GM08714 (cell line): ENCODE measurements around the gene SLC22A2.

Experiments
- H3K4me3 ChIP-seq: fragments of 200-500 bp; sonication (Bioruptor generic); 2 replicates; pipeline ENCODE4 v1.5.1; 2014; ENCODE audit warnings: mild to moderate bottlenecking, low read length, inconsistent platforms
- ZNF274 ChIP-seq: IDR thresholded peaks from 2 replicates; pipeline ENCODE4 v1.6.1; 2012; ENCODE audit warnings: mild to moderate bottlenecking, low read depth, low read length

The SLC22A2 gene

GRCh38 chr6:160224639-160225237 is 33.9 kb downstream of the SLC22A2 start:
- no peak overlapping the region for H3K4me3 ChIP-seq
- TF ChIP-seq ZNF274 = no peak

GRCh38 chr6:160222491-160222890 is 36.1 kb downstream of the SLC22A2 start:
- H3K4me3 ChIP-seq = no peak overlapping the region
- no peak for TF ChIP-seq ZNF274

GRCh38 chr6:160221918-160222317 is 36.7 kb downstream of the SLC22A2 start:
- no peak for TF ChIP-seq ZNF274

GRCh38 chr6:160221423-160221822 is 37.2 kb downstream of the SLC22A2 start:
- no peak overlapping the region for H3K4me3 ChIP-seq
- no peak for TF ChIP-seq ZNF274

More at GRCh38 chr6:160221918-160222317, 36.7 kb downstream of the SLC22A2 start:
- no peak overlapping the region for H3K4me3 ChIP-seq

GRCh38 chr6:160218810-160219209 is 39.8 kb downstream of the SLC22A2 start:
- no peak for TF ChIP-seq ZNF274
- H3K4me3 ChIP-seq = no peak overlapping the region

- H3K4me3 ChIP-seq = no peak overlapping the region
- no peak for TF ChIP-seq ZNF274
Observed at GRCh38 chr6:160217863-160218262, 40.8 kb downstream of the SLC22A2 start.

GRCh38 chr6:160217073-160217472 is 41.5 kb downstream of the SLC22A2 start:
- H3K4me3 ChIP-seq = no peak overlapping the region
- TF ChIP-seq ZNF274 = no peak

- H3K4me3 ChIP-seq = no peak overlapping the region
- TF ChIP-seq ZNF274 = no peak
Observed at GRCh38 chr6:160215232-160215631, 43.4 kb downstream of the SLC22A2 start.

- H3K4me3 ChIP-seq = no peak overlapping the region
- no peak for TF ChIP-seq ZNF274
Observed at GRCh38 chr6:160207618-160208017, 51.0 kb downstream of the SLC22A2 start.

- H3K4me3 ChIP-seq = no peak overlapping the region
- TF ChIP-seq ZNF274 = no peak
Observed at GRCh38 chr6:160204710-160205109, 53.9 kb downstream of the SLC22A2 start.

- TF ChIP-seq ZNF274 = no peak
- H3K4me3 ChIP-seq = no peak overlapping the region
Observed at GRCh38 chr6:160203953-160204352, 54.7 kb downstream of the SLC22A2 start.

GRCh38 chr6:160203522-160203921 is 55.1 kb downstream of the SLC22A2 start:
- TF ChIP-seq ZNF274 = no peak
- H3K4me3 ChIP-seq = no peak overlapping the region

- H3K4me3 ChIP-seq = no peak overlapping the region
- TF ChIP-seq ZNF274 = no peak
Observed at GRCh38 chr6:160203076-160203475, 55.5 kb downstream of the SLC22A2 start.

GRCh38 chr6:160202411-160202810 is 56.2 kb downstream of the SLC22A2 start:
- H3K4me3 ChIP-seq = no peak overlapping the region
- no peak for TF ChIP-seq ZNF274

- no peak for TF ChIP-seq ZNF274
- H3K4me3 ChIP-seq = no peak overlapping the region
Observed at GRCh38 chr6:160201061-160201460, 57.6 kb downstream of the SLC22A2 start.

GRCh38 chr6:160198606-160199211 is 59.9 kb downstream of the SLC22A2 start:
- H3K4me3 ChIP-seq = peak overlapping the region; percentile 46; the same call in 1 of the 2 replicates
- TF ChIP-seq ZNF274 = no peak
